ENCODE data around the gene SPDL1. TPM values are rescaled to one million over a fixed set of nuclear protein-coding genes. Genes with fewer than 3 reads are reported as not detected.

The SPDL1 gene
- total RNA-seq, 2 donors from 2014 or later, result 3.8 to 7.1 TPM

DNA sequence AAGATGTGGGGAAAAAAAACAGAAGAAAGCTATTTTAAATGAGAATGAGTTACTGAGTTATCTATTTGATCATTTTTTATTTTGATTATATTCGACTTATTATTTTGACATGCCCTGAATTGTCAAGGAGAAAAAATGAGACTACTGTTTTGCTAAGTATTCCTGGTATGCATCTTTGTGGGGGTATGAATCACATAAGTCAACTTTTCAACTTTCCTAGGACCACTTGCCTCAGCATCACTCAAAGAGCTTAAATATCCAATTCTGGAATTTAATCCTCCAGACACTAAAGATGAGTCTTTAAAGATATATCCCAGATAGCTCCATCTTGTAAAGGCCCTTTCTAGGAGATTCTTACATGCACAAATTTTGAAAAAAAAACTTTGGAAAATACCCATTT lies 17.4 kb upstream of the SPDL1 start:
- DNase-seq (no peak), ATAC-seq (no peak)
- intact Hi-C loops (cut with DNase I, micrococcal nuclease), result no loop called here

DNA sequence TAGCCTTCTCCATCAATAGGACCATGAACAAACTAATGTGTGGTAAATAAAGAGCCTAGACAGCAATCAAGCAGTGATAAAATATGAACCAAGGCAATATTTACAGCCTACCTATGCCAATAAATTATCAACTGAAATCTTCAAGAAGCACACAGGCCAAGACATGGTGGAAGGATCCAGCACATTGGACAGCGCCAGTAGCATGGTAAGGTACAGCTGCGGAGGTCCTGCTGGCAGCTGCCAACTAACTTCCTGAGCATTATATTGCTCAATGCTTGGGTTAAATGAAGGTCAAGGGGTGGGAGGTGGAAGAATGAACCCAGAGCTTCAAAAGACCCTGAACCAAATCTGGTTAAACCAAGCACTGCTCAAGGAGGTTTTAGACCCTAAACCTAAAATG lies 16.5 kb upstream of the SPDL1 start:
- ATAC-seq (no peak), DNase-seq (no peak)
- intact Hi-C loops (cut with DNase I, micrococcal nuclease), result no loop called here

DNA sequence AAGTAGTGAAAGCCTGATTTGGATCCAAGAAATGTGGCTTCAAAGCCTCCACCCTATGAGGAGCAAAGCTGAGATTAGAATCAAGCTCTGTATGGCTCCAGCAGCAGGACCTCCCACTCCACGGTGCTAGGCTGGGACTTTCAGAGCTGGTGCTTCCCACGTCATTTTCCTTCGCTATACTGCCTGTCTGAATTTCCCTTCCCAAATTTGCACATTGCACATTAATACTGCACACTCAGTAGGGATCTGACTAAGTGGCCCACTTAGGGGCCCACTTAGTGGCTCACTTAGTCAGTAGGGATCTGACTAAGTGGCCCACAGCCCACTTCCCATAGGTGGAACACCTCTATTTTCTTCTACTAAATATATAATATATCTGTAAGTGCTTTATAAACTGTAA lies 14.1 kb upstream of the SPDL1 start:
- intact Hi-C loops (cut with DNase I, micrococcal nuclease), result no loop called here
- no peak for ATAC-seq
- DNase-seq, result no peak

DNA sequence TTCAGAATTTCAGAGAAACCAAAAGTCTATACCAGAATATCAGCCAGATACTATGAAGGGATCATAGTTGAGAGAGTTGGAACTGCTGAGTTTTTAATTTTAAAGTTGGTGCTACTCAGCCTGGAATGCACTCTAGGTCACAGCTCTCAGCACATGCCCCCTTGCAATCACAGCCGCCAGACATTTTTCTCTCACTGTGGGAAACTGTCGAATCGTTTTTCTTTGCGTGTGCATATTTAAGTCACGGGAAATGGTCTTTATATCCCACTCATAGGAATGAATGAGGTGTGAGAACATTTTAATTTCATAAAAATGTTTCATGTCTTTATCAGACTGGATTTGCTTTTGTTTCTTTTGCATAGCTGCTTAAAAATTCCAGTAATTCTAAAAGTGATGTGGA lies 12.2 kb upstream of the SPDL1 start:
- DNase-seq, result no peak
- no peak for ATAC-seq
- intact Hi-C loops (cut with DNase I, micrococcal nuclease), result loop anchor here in 1 of 2 donors (10.0 kb wide), 1 partner anchor 587 kb away; no protein-coding TSS in a partner anchor

DNA sequence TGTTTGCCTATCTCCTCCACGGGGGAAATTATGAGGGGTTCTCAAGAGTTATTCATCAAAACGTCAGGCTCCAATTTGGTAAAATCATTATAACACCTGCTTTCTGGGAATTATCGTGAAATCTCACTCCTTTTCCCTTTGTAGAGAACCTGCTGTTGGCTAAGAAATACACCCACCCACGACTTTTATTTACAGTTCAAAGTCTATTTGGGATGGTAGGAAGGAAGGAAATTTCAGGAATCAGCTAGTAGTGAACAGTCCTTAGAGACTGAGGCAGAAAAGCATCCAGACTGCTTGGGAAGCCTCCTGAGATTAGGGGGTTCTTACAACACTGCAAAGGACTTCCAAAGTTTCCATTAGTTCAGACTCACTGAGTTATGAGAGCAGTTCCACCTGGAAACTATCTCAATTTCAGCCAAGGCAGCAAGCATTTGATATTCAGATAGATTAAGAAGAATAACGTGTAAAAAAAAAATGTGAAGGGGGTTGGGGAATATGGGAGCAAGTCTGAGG lies 9.4 kb upstream of the SPDL1 start:
- intact Hi-C loops (cut with DNase I, micrococcal nuclease), result loop anchor here in 1 of 2 donors (10.0 kb wide), 1 partner anchor 589 kb away; no protein-coding TSS in a partner anchor
- no peak for DNase-seq
- ATAC-seq, result peak; percentile 80

DNA sequence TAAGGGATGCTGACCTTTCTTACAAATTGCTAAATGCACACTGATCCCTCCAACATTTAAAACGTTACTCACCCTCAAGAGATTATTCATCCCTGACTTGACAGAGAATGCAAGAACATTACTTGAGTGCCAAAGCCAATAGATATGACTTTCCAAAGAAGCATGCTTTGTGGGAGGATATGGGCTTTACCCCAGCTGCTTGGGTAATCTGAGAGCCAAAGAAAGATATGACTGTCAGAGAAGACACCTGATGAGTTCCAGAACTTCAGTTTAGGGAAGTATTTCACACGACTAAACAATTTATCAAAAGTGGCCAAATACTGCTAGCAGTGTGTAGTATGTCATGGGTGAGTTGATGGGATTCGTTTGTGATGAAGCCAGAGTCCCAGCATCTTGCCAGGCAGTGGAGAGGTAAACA lies 7.4 kb upstream of the SPDL1 start:
- ATAC-seq (no peak), DNase-seq (no peak)

DNA sequence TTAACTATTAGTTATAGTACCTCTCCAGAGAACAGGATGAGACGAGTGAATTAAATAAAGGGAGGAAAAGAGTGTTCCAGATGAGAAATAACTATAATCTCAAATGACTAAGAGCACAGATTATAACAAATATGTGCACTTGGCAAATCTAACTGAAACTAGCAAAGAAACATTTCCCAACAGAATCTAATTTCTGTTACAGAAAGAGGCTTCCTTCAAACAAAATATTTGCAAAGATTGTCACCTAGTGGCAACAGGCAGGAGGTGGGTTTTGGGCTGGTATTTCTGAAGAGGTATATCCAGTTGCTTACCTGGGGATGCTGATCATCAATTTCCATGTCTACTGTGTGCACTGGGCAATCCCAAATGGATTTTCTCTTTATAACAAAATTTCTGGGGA lies 5.6 kb upstream of the SPDL1 start:
- DNase-seq (no peak), ATAC-seq (no peak)
- intact Hi-C loops (cut with DNase I, micrococcal nuclease), result loop anchor here in 1 of 2 donors (10.0 kb wide), 1 partner anchor 593 kb away; no protein-coding TSS in a partner anchor

More for the DNA sequence above, 7.4 kb upstream of the SPDL1 start:
- intact Hi-C loops (cut with DNase I, micrococcal nuclease), result loop anchor here in 1 of 2 donors (10.0 kb wide), 1 partner anchor 591 kb away; no protein-coding TSS in a partner anchor

DNA sequence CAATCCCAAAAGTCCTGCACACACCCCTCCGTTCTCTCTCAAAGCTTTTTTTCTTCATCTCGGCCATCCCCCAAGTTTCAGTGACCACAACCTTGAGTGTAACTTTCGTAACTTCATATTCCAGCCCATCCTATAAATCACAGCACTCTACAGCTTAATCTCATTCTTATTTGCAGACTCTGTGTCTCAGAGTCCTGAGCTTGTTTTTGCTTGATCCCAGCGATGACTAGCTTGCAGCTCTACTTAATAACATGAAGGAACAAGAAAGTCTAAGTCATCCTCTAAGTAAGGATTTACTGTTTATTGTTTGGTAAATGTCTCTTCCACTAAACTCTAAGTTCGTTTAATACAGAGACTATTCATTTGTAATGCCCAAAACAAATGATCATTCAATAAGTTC lies 2.6 kb upstream of the SPDL1 start:
- no peak for ATAC-seq
- intact Hi-C loops (cut with DNase I, micrococcal nuclease), result loop anchor here in 1 of 2 donors (5.0 kb wide), 1 partner anchor 899 kb away; no protein-coding TSS in a partner anchor

DNA sequence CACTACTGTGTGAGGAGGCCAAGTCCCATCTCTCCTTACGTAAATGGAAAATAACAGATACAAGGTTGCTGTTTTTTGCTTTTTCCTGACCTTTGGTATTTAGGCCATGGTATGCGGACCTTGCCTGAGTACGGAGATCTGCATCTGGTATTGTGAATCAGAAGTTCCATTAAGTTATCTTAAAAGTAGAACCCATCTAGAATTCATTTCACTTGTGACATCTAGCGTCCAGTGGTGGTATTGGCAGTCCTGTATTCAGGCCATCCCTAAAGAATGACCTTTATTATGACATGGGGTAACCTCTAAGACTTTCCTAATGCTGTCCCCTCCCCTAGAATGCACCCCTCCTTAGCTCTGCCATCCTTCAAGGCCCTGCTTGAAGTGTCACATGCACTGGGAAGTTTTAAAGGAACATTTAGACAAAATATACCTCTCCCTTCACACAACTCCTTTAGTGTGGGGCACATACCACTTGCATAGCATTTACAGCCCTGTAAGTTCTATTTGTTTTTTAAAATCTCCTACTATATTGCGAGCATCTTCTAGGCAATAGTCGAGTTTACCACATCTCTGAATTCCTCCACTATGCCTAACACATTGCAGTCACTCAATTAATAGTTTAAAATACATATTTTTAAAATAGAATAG lies 1.9 kb upstream of the SPDL1 start:
- intact Hi-C loops (cut with DNase I, micrococcal nuclease), result loop anchor here in 1 of 2 donors (5.0 kb wide), 1 partner anchor 899 kb away; no protein-coding TSS in a partner anchor
- DNase-seq (peak; percentile 27 to 64), ATAC-seq (peak; percentile 42)

More for the DNA sequence above, 2.6 kb upstream of the SPDL1 start:
- no peak for DNase-seq

DNA sequence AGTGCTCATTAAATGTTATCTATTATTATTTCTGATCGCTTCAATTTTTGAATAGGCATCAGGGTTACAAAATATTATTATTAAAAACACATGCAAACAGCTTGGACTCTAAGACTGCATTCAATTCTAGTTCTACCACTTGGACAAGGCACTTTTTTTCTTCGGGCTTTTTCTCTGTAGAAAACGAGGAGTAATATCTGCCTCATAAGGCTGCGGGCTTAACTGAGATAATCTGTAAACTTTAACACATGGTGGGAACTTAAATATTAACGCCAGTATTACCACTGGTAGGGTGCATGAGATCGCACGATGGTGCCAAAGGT lies 511 bp upstream of the SPDL1 start:
- no peak for ATAC-seq
- DNase-seq, result no peak
- intact Hi-C loops (cut with DNase I, micrococcal nuclease), result loop anchor here in 1 of 2 donors (5.0 kb wide), 1 partner anchor 901 kb away; no protein-coding TSS in a partner anchor

DNA sequence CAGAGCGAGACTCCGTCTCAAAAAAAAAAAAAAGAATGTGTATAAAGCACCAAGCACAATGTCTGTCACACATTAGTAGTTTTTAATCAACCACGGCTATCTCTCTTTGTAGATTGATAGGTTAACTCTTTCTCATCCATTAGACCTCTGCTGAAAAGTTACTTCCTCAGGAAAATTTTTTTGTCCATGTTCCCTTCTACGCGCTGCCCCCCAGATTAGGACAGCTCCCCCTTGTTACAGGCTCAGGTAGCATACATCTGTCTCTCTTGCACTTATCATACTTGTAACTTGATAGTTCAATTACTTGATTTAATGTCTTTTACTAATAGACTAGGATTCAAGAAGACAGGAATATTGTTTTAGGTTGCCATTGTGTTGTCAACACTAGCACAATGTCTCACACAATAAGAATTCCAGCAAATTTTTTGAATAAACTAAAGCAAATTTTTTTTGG lies 1.5 kb downstream of the SPDL1 start:
- intact Hi-C loops (cut with DNase I, micrococcal nuclease), result loop anchor here in 1 of 2 donors (5.0 kb wide), 1 partner anchor 903 kb away; no protein-coding TSS in a partner anchor
- DNase-seq (no peak), ATAC-seq (no peak)

DNA sequence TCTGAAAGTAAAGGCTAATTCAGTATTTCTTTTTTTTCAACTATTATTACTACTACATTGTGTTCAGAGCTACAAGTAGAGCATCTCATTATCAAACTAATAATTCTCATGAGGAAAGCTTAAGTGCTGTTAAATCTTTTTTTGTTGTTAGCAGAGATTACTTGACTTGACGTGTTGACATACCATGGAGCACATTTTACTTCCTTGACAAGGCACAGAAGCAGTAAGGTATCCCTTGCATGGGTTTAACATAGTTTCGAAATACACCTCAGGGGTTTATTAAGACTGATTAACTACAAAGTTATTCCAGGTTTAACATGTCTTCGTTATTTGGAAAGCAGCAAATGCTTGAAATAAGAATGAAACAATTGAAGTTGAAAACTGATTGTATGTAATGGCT lies 7.0 kb downstream of the SPDL1 start:
- DNase-seq, result no peak
- ATAC-seq, result no peak
- intact Hi-C loops (cut with DNase I, micrococcal nuclease), result no loop called here

DNA sequence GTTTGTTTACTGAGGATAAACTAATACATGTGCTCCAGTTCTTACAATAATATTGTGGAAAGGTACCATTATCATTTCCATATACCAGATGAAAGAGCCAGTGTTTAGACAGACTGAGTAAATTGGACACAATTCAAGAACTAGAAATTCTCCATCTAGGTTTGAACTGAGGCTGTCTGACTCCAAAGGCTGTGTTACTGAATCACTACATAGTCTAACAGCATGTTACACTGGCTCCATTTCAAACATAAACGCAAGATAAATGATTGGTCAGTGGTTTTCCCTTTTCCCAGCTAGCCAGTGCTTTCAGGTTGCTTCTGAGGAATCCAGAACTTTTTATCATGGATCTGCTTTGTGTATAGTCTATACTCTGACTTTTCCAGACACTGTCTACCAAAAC lies 8.1 kb downstream of the SPDL1 start:
- ATAC-seq (no peak), DNase-seq (no peak)
- intact Hi-C loops (cut with DNase I, micrococcal nuclease), result no loop called here

DNA sequence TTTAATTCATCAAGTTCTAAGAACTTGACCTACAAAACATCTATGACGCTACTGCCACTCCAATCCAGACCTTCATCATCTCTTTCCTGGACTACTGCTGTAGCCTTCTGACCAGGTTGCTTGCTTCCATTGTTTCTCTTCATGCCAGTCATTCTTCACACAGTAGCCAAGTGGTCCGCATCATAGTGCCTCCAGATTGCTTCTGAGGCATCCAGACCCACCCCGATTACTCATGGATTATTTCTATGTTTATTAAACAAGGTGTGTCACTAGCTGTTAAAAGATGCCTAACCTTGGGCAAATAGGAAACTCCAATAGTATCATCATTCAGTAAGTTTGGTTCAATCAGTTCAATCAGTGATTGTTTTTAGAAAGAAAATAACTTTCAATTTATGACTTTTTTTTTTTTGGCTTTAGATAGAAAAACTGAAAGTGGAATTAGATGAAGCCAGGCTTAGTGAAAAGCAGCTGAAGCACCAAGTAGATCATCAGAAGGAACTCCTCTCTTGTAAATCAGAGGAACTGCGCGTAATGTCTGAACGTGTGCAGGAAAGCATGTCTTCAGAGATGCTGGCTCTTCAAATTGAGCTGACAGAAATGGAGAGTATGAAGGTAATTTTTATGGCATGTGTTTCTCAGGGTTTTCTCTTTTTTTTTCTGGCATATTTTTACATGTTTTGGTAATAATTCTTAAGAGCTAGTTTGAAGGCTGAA lies 9.5 kb downstream of the SPDL1 start:
- DNase-seq, result no peak
- no peak for ATAC-seq
- intact Hi-C loops (cut with DNase I, micrococcal nuclease), result no loop called here

DNA sequence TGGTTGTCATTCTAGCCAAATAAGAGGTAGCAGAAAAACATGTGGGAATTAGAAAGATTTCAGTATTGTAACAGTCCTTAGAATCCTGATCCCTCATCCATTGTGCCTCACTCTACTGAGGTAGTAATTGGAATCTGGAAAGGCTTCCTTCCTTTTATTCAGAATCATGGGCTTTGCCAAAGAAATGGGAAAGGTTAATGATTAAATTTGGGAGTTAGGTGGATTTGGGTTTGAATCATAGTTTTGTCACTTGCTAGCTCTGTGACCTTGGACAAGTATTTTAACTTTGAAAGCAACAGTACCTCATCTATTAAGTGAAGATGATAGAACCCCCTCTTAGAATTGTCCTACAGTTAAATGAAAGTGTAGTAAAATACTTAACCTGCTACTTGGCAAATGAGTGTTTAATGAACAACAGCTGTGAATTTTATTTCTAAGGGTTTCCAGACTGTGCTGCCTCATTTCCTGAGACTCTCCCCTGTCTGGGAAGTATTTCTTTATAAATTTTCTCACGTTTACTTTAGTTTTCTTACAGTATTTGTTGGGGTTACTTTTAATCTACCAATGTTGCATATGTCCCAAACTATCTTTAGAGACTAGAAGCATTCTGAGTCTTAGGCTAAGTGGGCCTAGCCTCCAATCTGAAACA lies 11.7 kb downstream of the SPDL1 start:
- no peak for DNase-seq
- no peak for ATAC-seq
- intact Hi-C loops (cut with DNase I, micrococcal nuclease), result no loop called here

DNA sequence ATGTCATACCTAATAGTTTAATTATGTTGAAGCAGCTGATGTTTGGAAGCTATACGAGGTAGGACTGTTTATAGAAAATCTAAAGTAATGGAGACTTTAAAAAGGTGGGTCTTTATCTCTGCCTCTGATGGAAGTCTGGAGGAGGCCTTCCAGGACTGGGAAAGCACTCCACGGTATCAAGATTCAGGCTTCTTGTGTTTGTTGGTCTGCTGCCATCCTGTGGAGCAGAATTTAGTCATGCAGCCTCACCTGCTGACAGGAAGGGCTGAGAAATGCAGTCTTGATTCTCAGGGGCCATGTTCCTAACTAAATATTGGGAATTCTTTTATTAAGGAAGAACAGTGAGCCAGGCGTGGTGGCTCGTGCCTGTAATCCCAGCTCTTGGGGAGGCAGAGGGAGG lies 15.9 kb downstream of the SPDL1 start:
- ATAC-seq, result no peak
- intact Hi-C loops (cut with DNase I, micrococcal nuclease), result no loop called here
- no peak for DNase-seq

DNA sequence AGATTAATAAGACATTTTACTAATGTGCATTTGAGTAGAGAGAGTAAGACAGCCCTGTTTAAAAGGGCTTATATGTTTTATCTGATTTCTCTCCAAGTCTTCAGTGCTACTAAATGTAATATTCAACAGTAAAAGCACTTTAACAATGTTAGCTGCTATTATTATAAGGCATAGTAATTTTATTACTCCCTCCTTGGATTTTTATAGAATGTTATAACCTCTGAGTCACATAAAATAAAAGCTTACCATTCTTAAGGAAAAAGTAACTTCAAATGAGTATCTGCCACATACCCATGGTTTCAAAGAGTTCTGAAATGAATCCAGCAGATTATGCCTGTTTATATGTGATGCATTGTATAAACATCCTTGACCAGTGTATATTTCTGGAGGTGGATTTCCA lies 19.0 kb downstream of the SPDL1 start:
- ATAC-seq (no peak), DNase-seq (no peak)
- intact Hi-C loops (cut with DNase I, micrococcal nuclease), result no loop called here

DNA sequence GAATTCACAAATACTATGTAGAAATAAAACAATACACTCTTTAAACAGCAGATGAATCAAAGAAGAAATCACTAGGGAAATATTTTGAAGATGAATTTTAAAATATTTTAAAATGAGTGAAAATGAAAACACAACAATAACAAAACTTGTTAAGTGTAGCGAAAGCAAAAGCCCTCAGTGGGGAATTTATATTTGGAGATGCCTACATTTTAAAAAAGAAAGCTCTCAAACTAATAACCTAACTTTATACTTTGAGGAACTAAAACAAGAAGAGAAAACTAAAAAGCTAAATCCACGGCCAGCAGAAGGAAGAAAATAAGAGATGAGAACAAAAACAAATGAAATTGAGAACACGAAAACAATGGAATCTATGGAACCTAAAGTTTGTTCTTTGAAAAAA lies 22.7 kb downstream of the SPDL1 start:
- ATAC-seq (no peak), DNase-seq (no peak)
- intact Hi-C loops (cut with DNase I, micrococcal nuclease), result no loop called here

DNA sequence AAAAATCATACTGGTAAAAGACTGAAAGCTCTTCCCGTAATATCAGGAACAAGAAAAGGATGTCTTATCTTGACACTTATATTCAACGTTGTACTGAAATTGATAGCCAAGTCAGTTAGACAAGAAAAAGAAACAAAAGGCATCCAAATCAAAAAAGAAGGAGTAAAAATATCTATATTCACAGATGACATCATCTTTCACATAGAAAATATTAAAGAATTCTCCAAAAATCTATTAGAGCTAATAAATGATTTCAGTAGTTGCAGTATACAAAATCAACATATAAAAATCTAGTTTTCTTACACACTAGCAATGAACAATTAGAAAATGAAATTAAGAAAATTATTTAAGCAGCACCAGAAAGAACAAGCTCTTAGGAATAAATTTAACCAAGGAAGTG lies 24.3 kb downstream of the SPDL1 start:
- no peak for ATAC-seq
- intact Hi-C loops (cut with DNase I, micrococcal nuclease), result no loop called here
- no peak for DNase-seq

DNA sequence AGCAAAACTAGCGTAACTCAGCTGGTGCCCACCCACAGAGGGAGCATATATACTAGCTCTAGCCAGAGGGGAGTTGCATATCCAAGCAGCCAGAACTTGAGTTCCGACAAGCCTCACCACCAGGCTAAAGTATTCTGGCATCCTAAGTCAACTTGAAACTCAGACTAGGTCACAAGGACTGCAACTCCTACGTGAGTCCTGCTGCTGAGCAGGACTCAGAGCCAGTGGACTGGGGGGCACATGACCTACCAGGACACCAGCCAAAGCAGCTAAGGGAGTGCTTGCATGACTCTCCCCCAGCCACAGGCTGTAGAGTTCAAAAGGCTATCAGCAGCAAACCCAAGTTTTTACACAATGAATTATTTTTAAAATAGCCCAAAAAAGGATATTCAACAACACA lies 26.1 kb downstream of the SPDL1 start:
- DNase-seq, result no peak
- intact Hi-C loops (cut with DNase I, micrococcal nuclease), result no loop called here
- no peak for ATAC-seq
